RWPE1 (cell line): ENCODE measurements around the gene CLCNKB.

ENCODE experiments used
- CTCF ChIA-PET: fragments of 350-600 bp; sonication (Branson Sonifier 250); formaldehyde crosslinking; extraction: SDS; loops from one replicate; lab custom pipeline; 2021; lab: Yijun Ruan, JAX
- POLR2A ChIA-PET: fragments of 400-600 bp; formaldehyde crosslinking; extraction: SDS; loops from one replicate; lab custom pipeline; 2020; ENCODE audit warnings: antibody characterized with exemption; ENCODE audit not compliant: low non-redundant PET; lab: Yijun Ruan, JAX
- DNase-seq: peaks from one replicate; pipeline ENCODE4 v3.0.0; 2012; ENCODE audit warnings: low spot score
- H3K27ac ChIP-seq: fragments of 450-650 bp; 2 replicates; pipeline ENCODE4 v1.5.1; 2017
- TF ChIP-seq, protein P1 (sequence below): fragments of 450-650 bp; conservative IDR thresholded peaks from 2 replicates; pipeline ENCODE4 v1.5.1; 2017; ENCODE audit warnings: low read depth, mild to moderate bottlenecking

CLCNKB gene

DNA sequence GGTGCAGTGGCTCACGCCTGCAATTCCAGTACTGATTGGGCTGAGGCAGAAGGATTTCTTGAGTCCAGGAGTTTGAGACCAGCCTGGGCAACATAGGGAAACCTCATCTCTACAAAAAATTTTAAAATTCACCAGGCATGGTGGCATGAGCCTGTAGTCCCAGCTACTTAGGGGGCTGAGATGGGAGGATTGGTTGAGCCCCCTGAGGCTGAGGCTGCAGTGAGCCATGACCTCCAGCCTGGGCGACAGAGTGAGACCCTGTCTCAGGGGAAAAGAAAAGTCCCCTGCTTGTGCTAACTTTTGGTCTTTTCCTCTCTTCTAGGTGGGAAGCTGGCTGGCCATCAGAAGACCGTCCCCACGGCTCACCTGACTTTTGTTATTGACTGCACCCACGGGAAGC lies 38.0 kb upstream of the CLCNKB start:
- ChIA-PET CTCF (interaction anchor here (0.8 kb wide), 1 partner anchor 50 kb away, joined by 3 read pairs; no protein-coding TSS in a partner anchor), POLR2A (no interaction called here)
- no peak overlapping the region for H3K27ac ChIP-seq
- TF ChIP-seq, protein P1, sequence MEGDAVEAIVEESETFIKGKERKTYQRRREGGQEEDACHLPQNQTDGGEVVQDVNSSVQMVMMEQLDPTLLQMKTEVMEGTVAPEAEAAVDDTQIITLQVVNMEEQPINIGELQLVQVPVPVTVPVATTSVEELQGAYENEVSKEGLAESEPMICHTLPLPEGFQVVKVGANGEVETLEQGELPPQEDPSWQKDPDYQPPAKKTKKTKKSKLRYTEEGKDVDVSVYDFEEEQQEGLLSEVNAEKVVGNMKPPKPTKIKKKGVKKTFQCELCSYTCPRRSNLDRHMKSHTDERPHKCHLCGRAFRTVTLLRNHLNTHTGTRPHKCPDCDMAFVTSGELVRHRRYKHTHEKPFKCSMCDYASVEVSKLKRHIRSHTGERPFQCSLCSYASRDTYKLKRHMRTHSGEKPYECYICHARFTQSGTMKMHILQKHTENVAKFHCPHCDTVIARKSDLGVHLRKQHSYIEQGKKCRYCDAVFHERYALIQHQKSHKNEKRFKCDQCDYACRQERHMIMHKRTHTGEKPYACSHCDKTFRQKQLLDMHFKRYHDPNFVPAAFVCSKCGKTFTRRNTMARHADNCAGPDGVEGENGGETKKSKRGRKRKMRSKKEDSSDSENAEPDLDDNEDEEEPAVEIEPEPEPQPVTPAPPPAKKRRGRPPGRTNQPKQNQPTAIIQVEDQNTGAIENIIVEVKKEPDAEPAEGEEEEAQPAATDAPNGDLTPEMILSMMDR, result no peak
- no peak for DNase-seq

DNA sequence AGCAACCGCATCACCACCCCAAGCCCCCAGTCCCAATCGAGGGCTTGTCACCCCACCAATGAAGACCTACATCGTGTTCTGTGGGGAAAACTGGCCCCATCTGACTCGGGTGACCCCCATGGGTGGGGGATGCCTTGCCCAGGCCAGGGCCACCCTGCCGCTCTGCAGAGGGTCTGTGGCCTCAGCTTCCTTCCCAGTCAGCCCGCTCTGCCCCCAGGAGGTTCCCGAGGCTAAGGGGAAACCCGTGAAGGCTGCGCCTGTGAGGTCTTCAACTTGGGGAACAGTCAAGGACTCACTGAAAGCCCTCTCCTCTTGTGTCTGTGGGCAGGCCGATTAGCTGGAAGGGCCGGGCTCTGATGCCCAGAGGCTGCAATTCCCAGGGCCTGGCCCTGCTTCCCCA lies 37.6 kb upstream of the CLCNKB start:
- no peak for DNase-seq
- TF ChIP-seq, protein P1, result no peak
- ChIA-PET POLR2A (no interaction called here), CTCF (interaction anchor here (0.8 to 1.0 kb wide), 2 partner anchors 49 to 67 kb away, joined by 3 read pairs; no protein-coding TSS in a partner anchor)
- H3K27ac ChIP-seq, result peak overlapping the region; percentile 67; the same call in 1 of the 2 replicates

DNA sequence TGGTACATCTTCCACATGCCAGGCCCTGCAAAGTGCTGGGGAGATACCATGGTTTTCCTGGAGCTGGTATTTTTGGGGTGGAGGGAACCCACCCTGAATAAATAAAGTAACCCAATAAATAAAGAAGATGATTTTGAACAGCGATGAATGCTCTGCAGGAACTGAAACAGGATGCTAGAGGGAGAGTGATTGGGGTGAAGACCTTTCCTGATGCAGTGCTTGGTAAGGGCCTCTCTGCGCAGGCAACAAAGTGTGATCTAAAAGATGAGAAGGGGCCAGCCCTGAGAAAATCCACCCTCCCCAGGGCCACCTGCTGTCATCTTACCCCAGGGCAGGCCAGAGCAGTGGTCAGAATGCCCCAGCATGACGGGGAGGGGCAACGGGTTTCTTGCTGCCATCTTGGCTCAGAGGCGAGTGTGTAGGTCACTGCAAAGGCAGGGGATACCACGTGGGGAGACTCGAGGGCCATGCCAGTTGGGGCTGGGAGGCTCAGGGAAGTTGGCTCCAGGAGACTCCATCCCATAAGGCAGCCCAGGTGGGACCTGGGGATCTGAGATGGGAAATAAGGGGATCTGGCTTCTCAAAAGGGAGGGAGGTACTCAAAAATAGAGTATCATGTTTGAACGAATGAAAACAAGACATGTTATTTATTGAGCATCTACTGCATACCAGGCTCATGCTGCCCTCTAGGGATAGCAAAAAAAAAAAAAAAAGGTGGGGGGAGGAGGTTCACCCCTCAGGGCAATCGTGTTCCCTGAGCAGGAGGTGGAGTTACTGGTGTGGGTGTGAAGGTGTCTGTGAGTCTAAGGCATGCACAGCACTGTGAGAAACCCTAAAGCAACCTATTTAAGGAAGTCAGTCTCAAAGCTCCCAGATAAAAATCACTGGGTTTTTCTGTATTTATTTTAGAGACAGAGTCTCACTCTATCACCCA lies 36.8 kb upstream of the CLCNKB start:
- POLR2A ChIA-PET, result interaction anchor here (0.6 kb wide), 1 partner anchor 170 kb away, joined by 3 read pairs; no protein-coding TSS in a partner anchor

DNA sequence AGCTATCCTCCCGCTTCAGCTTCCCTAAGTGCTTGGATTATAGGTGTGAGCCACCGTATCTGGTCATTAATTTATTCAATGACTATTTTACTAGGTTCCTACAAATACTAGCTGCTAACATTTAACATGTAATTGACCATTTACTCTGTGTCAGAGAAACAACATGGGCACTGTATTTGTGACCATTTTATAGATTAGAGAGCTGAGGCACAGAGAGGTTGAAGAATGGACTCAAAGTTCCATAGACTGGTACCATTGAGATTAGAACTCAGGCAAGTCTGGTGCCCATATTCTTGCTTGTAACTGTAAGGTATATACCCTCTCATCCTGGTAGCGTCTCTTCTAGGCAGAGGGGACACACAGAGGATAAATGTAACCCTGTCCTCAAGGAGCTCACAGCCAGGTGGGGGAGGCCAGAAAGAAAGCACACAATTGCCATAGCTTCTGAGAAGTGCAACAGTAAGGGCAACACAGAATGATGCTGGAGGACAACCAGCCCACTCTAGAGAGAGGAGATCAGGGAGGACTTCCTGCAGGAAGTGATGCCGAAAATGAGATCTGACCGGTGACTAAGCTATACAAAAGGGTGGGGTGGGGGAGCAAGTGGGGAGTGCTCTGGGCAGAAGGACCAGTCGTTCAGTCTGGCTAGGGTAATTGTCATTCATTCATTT lies 35.8 kb upstream of the CLCNKB start:
- H3K27ac ChIP-seq, result peak overlapping the region; percentile 67
- TF ChIP-seq, protein P1, result no peak
- DNase-seq, result no peak
- ChIA-PET CTCF (interaction anchor here (0.6 to 1.7 kb wide), 5 partner anchors 9 to 186 kb away, joined by 3 to 7 read pairs (median 7); no protein-coding TSS in a partner anchor), POLR2A (interaction anchor here (0.6 kb wide), 1 partner anchor 171 kb away, joined by 3 read pairs; no protein-coding TSS in a partner anchor)

More for the DNA sequence above, 36.8 kb upstream of the CLCNKB start:
- CTCF ChIA-PET, result interaction anchor here (0.8 to 1.7 kb wide), 4 partner anchors 10 to 66 kb away, joined by 3 to 7 read pairs (median 6); no protein-coding TSS in a partner anchor
- TF ChIP-seq, protein P1, result 0 out of 2 replicates have a peak, but pooled peaks have one; percentile 16
- peak overlapping the region; percentile 67 for H3K27ac ChIP-seq
- peak; percentile 80 for DNase-seq

DNA sequence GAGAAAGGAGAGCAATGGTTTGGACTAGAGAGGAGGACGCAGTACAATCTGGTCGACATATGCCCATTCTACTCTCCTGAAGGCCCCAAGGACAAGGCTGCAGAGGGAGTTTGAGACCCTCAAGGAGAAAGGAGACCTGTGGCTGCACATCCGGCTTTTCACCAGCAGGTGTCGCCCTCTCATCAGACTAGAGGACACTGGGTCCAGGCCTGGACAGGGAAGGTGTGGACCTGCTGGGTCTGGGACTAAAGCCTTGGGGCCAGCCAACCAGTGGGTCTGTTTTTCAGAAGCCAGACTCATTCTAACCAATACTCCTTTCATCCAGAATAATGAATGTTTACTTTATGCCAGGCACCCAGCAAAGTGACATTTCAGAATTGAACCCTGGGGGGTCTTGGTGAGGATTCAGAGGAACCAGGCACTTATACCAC lies 34.5 kb upstream of the CLCNKB start:
- TF ChIP-seq, protein P1, result peak; percentile 95
- ChIA-PET POLR2A (no interaction called here), CTCF (interaction anchor here (0.7 to 1.5 kb wide), 3 partner anchors 16 to 24 kb away, joined by 3 to 9 read pairs (median 6); no protein-coding TSS in a partner anchor)

More for the DNA sequence above, 34.5 kb upstream of the CLCNKB start:
- H3K27ac ChIP-seq, result peak overlapping the region; percentile 29; the same call in 1 of the 2 replicates
- peak; percentile 64 for DNase-seq
